Right renal pelvis (tissue), 4 donors: Measurements from ENCODE around the gene LOXL1. TPM values are rescaled to one million over a fixed set of nuclear protein-coding genes. Genes with fewer than 3 reads are reported as not detected.

ENCODE experiments used
- DNase-seq, 4 donors: peaks; one replicate each; pipeline ENCODE4 v3.0.0-alpha.2; 2013; ENCODE audit warnings: low read depth in 4 of 4, low spot score in 3 of 4, missing footprints in 1 of 4
- polyA plus RNA-seq, 4 donors: library from polyadenylated mRNA; unstranded; fragments of 120-200 nt; gene quantifications; one replicate each; pipeline ENCODE4 v1.2.1, GENCODE V29; 2013; ENCODE audit not compliant: insufficient read length in 4 of 4

Gene LOXL1
- polyA plus RNA-seq, 4 donors = 80.8 to 86.6 (median 85.0) TPM

DNA sequence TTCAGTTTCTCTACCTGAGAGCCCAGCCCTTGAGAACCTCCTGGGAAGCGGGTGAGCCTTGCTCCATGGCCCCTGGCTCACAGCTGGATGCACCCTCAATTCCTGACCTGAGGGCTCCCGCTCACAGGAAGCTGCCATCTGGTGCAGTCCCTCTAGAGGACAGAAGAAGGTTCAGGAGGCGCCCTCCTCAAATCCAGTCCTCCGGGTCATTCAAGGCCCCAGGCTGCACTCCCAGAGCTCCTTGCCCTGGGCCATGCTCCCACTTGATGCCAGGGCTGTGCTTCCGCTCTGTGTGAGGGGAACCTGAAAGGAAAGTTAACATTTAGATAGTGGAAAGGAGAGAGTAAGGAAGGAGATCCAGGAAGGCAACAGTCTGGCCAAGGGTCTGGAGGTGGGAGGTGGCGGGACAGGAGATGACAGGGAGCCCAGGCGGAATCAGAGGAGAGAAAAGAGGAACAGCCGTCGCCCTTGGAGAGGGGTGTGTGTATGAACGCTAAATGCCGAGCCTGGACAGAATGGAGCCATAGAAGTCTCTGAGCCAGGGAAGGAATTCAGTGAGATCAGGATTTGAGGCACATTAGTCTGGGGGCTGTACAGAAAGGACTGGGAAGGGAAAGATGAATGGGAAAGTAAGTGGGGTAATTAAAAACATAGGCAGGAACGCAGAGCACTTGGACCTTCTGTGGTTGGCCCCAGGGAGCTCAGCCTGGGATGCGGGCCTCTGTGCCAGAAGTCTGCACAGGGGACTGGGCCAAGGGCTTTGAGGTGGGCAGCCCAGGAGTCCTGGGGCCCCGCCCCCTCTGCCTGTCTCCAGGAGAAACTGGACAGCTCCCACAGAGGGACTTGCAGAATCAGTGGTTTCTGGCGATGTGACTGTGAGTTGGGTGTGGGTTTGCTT is 26.8 kb upstream of the LOXL1 start:
- DNase-seq = no peak

DNA sequence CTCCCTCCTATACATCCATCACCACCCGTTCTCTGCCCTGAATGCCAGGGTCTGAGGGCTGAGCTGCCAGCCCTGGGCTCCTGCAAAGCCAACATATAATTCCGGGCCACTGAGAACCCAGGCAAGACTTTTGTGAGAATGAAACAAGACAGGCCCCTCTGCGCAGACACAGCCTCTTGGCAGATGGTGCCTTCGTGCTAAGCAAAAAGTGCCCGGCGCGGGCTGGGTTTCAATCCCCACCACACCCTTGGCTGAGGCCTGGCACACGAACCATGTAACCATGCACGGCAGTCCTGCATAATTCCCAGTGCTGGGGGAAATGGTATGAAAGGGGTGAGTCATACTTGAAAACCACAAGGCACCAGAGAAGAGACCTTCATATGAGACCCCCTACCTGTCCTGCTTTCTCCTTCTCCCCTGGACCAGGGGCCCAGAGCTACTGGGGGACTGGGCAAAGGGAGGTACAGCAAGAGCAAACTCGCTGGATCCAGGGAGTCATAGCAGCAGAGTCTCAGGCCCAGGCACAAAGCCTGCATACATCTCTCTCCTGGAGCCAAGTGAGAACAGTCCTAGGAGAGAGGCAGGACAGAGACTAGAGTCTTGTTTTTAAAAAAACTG is 26.1 kb upstream of the LOXL1 start:
- DNase-seq = no peak

DNA sequence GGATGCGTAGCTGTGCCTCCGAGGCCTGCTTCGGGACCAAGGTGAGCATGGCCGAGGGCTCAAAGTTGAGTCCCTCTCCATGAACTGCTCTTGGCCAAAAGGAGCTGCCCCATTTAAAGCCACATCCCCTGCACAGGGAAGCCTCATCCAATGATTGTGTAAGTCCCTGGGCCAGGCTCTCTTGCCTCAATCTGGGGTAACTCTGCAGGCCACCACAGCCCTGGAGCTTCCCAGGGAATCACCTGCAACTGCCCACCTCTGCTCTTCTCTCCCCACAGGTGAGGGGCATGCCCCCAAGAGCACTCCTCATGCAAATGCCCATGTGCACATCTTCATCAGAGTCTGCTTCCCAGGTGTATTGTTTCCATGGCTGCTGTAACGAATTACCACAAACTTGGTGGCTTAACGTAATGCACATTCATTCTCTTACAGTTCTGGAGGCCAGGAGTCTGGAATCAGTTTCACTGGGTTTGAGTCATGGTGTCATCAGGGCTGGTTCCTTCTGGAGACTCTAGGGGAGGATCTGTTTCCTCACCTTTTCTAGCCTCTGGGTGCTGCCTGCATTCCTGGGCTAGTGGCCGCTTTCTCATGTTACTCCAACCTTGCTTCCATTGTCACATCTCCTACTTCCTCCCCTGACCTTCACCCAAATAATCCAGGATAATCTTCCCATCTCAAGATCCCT is 25.0 kb upstream of the LOXL1 start:
- DNase-seq = no peak

DNA sequence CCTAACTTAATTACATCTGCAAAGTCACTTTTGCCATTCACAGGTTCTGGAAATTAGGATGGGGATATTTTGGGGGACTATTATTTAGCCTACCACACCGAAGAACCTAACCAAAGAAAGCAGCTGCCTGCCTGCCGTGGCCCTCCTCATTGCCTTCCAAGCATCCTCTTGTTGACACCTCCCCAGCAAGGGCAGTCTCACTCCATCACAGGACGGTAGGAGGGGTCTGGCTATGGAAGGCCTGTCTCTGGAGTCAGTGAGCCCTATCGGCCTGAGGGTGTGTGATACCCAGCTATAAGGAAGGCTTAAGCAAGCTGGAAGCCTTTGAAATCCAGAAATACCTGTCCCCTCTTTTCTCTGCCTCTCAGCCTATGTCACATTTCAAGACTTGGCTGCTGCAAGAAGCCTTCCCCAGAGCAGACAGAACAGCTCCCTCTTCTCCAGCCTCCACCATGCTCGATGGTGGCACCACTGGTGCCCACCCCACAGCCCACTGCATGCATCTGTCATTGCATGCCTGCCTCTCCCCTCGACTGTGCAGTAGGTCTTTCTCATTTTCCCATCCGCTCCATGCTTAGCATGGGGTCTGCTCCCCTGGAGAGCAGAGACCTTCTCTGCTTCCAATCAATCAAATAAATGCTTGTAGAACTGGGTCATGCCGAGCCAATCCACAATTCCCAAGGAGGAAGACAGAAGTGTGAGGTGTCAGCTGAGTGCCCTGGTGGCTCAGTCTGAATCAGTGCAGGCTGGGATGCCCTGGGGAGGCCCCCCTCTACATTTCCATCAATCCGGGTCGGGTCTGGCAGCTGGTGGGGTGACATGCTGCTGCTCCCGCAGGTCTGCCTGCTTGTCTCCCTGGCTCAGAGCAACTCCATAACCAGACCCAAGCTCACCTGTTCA is 23.9 kb upstream of the LOXL1 start:
- no peak for DNase-seq

DNA sequence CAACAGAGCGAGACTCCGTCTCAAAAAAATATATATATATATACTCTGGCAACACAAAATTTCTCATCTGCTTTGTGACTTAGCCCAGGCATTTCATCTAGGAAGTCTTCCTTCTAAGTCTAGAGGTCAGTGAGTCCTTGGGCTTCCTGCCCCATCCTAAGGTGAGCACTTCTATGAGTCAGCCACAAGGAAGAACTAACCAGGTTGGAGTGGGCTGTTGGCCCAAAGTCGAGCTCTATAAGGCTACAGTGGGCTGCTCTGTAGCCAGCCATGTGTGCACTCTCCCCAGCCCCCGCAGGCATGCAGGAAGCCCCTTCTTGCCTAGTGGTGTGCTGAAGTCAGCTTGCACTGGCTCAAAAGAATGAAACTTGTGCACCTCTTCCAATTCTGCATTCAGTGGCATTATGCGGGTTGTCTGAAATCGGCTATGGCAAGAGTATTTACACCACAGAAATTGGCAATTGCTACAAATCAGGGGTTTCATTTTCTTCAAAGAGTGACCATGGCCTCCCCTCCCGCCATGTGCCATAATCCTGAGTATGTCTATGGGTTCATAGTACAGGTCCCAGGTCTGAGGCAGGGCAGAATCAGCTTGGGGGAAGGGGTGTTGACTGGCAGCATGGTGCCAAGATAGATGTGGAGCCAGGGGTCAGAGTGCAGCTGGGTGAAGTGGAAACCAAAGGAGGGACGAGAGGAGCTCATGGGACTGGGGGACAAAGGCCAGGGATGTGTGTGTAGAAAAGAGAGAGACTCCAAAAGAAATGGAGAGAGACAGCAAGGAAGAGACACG is 22.0 kb upstream of the LOXL1 start:
- no peak for DNase-seq

DNA sequence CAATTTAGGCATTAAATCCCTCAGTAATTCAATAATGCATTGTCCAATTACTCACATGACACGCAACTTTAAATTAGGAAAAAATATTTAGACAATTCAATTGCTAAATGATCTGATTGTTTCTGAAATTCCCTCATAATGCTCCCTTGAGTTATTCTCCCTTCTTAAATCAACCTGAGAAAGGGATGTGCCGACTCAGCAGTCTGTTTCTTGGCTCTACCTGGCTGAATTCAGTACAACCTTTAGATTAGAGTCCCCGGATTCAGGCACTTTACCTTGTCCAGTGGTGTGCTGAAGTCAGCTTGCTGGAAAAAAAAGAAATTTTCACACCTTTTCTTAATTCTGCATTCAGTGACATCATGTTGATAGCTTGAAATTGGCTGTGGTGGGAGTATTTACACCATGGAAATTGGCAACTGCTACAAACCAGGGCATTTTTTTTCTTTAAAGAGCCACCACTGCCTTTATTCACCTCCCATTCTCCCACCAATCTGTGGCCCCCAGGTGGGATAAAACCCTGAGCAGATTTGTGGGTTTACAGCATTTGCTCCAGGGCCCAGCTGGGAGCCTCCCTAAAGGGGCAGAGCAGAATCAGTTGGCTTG is 20.9 kb upstream of the LOXL1 start:
- DNase-seq = no peak

DNA sequence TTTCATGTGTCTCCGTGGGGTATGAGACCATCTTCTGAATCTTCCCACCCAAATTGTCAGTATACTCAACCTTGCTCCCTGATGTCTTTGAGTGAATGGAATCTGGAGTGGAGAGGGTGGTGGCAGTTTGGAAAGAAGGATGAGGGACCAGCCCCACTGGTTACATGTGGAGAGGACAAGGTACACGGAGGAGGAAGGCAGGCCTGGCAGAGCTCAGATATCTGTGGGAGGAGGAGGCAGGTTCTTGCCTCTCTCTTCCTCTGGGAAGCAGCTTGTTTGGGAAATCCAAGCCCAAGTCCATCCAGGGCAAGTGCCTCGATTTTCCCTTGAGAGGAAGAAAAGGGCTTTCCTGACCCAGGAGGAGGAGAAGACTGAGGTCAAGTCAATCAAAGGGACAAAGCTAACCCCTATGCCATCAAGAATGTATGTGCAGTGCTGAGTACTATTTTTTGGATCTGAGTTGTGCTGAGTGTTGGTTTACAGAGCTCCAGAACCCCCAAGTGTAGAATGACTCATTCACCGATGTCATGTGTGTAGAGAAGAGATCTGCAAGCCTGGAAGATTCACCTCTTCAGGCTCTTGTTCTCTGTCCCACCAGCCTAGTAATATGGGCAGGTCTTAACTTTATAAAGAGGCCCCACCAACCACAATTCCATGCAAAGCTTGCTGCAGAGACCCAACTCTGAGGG is 19.8 kb upstream of the LOXL1 start:
- DNase-seq = no peak

DNA sequence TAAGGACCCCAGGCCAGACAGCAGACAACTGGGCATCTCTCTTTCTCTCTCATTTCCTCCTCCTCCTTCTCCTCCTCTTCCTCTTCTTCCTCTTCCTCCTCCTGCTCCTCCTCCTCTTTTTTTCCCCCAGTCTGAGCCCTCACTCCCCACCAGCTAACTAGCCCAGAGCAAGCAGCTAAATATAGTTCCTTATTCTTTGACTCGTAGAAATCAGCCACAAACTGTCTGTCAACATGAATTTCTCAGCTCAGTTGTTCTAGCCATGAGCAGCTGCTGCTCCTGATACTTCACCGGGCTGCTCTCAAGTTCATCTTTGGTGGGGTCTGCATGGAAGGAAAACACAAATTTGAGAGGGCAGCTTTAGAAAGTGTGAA is 19.2 kb upstream of the LOXL1 start:
- no peak for DNase-seq

DNA sequence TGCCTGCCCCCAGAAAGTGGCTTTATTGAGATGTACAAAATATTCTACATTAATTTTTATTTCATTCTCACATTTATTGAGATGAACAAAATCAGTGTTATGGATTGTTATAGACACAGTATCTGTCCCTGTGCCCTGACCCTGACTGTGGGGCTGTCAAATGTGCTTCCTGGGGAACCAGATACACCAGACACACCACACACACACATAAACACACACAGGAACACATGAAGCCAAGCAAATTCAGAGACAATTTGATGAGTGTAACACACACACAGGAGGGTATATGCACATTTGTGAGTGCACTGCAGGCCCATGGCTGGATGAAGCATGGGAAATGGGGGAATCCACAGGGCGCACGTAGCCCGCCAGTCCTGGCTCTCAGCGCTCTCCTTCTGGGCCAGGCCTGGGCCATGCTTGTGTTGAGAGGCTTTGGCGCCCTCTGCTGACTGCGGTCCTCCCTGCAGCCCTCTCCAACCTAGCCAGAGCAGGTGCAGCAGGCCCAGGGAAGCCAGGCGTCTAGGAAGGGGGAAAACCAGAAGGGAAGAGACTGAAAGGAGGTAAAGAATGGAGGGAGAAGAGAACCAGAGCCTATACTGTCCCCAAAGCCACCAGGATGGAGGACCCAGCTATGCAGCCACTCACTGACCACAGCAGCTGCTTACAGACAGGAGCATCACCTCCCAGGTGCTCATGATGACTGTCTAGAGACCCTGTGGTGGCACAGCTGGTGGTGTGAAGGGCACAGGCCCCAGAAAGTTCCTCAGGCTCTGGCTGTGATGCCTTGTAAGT is 18.0 kb upstream of the LOXL1 start:
- no peak for DNase-seq

DNA sequence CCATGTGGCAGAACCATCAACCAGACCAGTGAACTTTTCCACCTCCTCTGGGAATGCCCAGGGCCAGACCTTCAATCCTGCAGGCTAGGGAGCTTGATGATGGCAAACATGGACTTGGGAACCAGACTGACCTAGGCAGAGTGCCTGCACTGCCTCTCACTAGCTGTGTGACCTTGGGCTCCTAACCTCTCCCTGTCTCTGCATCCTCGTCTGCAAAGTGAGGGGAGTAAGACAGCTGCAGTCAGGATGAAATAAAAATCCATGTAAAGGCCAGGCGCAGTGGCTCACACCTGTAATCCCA is 17.5 kb upstream of the LOXL1 start:
- DNase-seq = no peak

DNA sequence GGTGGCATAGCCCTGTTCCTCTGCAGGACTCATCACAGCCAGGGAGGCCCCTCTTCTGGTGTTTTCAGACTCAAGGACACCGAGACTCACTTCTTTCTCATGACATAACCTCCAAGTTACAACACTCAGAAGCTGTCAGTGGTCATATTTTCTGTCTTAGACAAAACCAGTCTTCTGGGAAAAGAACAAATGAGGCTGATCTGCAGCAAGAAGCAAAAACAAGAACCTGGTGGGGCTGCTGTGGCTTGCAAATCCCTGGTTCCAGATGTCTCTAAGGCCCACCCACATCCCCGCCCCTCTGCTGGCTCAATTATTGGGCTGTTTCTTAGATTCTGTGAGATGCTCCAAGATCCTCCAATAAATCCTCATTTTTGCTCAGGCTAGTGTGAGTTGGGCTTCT is 16.6 kb upstream of the LOXL1 start:
- no peak for DNase-seq

DNA sequence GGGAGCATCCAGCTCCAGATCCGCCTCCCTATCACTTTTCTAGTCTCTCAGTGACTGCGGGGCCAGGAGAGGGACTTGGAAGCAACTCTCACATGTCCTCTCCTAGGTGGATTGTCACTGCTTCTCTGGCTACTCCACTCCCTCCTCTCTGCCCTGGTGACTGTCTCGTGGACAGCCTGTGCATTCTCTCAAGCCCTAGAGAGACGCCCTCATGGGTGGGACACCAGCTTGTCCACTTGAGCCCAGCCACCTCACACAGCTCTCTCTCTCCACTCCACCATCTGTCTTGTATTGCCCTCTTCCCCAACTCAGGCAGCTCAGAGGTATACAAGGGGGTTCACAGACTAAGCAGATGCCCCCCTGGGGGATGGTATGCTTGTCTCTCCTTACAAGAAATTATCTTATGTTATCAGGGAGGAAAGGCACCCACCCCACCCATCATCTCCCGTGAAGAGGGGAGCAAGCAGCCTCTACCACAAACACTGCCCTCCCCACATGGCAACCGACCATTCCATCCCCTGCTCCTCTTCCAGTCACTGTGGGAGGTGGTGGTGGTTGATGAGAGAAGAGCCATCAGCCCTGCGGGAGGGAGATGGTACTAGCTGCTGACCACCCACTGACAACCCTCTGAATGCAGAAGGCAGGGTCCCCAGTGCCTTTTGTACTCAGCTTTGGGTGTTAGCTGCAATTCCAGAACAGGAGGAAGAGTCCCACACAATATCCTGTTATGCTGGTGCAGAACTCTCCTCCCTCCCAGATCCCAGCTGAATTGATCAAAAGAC is 15.5 kb upstream of the LOXL1 start:
- DNase-seq = no peak

DNA sequence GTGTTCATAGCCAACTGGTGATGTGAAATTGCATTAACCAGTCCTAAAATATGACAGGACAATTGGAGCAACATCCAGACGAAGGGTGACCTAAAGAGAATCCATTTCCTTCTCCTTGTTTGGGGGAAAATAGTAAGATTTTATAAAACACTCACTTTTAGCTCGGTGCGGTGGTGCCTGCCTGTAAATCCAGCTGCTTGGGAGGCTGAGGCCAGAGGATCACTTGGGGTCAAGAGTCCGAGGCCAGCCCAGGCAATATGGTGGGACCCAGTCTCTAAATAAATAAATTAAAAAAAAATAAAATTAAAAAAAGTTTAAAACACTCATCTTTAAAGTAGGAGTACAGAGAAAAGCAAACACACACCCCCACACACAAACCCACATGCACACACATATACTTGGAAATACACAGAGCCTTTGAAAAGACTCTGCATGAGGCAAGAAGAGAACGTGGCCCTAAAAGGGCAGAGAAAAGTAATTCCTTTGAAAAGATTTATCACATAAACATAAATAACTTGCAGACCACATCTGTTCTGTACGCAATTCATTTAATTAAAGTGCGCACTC is 14.1 kb upstream of the LOXL1 start:
- no peak for DNase-seq

DNA sequence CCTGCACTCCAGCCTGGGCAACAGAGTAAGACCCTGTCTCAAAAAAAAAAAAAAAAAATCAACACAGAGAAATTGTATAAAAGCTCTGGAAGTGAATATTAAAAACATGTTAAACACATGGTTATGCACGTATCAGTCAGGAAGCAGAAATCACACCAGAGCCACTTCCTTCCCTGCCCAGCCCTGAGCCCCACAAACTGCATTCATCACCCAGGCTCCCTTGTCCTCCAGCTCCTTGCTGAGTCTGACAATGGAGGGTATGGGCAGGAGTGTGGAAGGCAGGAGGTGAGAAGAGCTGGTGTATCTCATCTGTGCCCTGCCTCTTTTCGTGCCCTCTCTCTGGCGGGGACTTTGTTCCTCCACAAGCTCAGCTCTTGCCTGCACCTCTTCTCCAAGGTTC is 12.1 kb upstream of the LOXL1 start:
- DNase-seq = no peak

DNA sequence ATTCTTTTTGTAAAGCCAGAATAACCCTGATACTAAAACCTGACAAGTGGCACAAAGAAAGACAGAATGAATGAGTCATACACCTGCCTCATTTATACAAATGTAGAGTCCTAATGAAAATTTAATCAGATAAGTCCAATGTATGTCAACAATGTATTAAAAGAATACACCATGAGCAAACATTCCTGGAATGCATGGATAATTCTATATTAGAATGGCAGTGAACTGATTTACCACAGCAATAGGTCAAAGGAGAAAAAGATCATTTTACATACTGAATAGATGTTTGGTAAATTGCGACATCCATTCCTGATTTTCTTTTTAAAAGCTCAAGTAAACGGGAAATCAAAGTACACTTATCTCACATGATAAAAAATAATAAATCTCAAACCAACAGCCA is 11.2 kb upstream of the LOXL1 start:
- DNase-seq = no peak

DNA sequence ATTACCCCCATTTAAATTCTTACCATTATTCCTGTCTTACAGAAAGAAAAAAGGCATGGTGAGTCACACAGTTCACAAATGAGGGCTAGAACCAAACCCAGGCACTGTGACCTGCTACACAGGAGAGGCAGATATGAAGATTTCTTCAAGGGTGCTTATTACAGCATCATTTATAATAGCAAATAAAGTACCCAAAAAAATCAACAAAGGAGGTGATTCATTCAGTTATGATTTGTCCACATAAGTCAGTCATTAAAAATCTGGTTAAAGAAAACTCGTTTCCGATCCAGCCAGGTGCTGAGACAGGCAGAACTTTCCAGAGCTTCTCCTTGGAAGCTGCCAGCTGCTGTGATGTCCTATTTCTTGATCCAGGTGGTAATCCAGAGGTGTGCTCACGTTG is 7.5 kb upstream of the LOXL1 start:
- no peak for DNase-seq

DNA sequence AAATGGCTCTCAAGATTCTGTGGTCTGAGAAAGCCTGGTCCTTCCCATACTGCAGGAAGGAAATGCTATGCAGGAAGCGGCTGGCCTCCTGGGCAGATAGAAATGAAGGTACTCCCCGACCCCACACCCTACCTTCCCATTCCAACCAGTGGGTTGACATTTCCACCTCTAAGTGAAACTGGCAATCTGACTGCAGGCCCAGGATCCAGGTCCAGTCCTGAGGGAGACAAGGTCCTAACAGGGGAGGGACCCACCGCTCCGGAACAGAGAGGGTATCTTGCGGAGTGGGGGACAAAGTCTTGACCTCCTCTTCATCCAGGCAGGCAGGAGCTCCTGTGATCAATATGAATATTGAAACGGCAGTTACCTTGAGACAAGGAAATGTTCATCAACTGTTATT is 6.6 kb upstream of the LOXL1 start:
- DNase-seq = no peak
